Thyroid gland (tissue), 4 donors: ENCODE measurements around the gene NOX5. TPM values are rescaled to one million over a fixed set of nuclear protein-coding genes. Genes with fewer than 3 reads are reported as not detected.

Source experiments
- DNase-seq, 2 donors: peaks; one replicate each; pipeline ENCODE4 v3.0.0-alpha.2; 2019
- H3K27ac ChIP-seq, 3 donors: fragments of 200-600 bp; sonication (generic); 1 replicate in 2 of 3; 2 replicates in 1 of 3; pipeline ENCODE4 v1.5.1; 2016 to 2019; ENCODE audit warnings: mild to moderate bottlenecking in 1 of 3, moderate library complexity in 1 of 3
- H3K27me3 ChIP-seq: fragments of 200-600 bp; sonication (generic); one replicate; pipeline ENCODE4 v1.5.1; 2019
- H3K36me3 ChIP-seq, 2 donors: fragments of 200-600 bp; sonication (generic); one replicate each; pipeline ENCODE4 v1.5.1; 2016 to 2019
- H3K4me1 ChIP-seq, 2 donors: fragments of 200-600 bp; sonication (generic); one replicate each; pipeline ENCODE4 v1.5.1; 2017 to 2019
- H3K4me3 ChIP-seq, 3 donors: fragments of 200-600 bp; sonication (generic); replicated peaks in 1 of 3; 1 replicate in 2 of 3; 2 replicates in 1 of 3; pipeline ENCODE4 v1.5.1; 2016; ENCODE audit warnings: mild to moderate bottlenecking in 1 of 3
- H3K9me3 ChIP-seq: fragments of 200-600 bp; sonication (generic); one replicate; pipeline ENCODE4 v1.5.1; 2017
- CTCF ChIP-seq, 6 experiments: fragments of 200-600 bp in 3 of 6; fragments of 450-650 bp in 3 of 6; sonication (generic) in 3 of 6; IDR thresholded peaks; one replicate each; pipeline ENCODE4 v1.5.1; 2016 to 2019; ENCODE audit warnings: antibody characterized with exemption in 6 of 6, mild to moderate bottlenecking in 2 of 6, inconsistent platforms in 1 of 6, moderate library complexity in 1 of 6
- POLR2A ChIP-seq, 2 donors: fragments of 450-650 bp; IDR thresholded peaks; one replicate each; pipeline ENCODE4 v1.6.1; 2017; ENCODE audit warnings: antibody characterized with exemption in 2 of 2, mild to moderate bottlenecking in 2 of 2, moderate library complexity in 1 of 2
- WGBS, 2 donors: methylation state at CpG; one replicate each; pipeline ENCODE4 v1.1.5; 2017; 5-methylcytosine and 5-hydroxymethylcytosine counted together
- intact Hi-C: fragments of 100-400 bp; cut with DNase I; formaldehyde crosslinking; loops from one replicate; pipeline ENCODE4 v1.15.1; 2023
- total RNA-seq, 4 donors: library from RNA; depleted of rRNA; stranded (reverse); fragments of >200 nt; gene quantifications; one replicate each; pipeline ENCODE4 v1.2.3, GENCODE V29; 2016

The NOX5 gene
- total RNA-seq, 4 donors from 2014 or later, result 0.22 to 0.88 (median 0.50) TPM

- no peak overlapping the region for H3K4me3 ChIP-seq
- H3K27me3 ChIP-seq, result no peaks in the 10 kb centered on the region
- WGBS, 2 donors, result 80 to 84% methylated on average over 4 to 5 of the region's 5 CpGs
- no peaks in the 10 kb centered on the region for H3K36me3 ChIP-seq
- DNase-seq, result no peak
- peaks cover 9 to 10% of the 10 kb centered on the region in 2 donors for H3K4me1 ChIP-seq
- TF ChIP-seq CTCF (IDR thresholded peaks at IDR 0.05), result no peak
- TF ChIP-seq POLR2A (IDR thresholded peaks at IDR 0.05), result no peak
- intact Hi-C loops, result no loop called here
- H3K27ac ChIP-seq, result no peak overlapping the region
- no peaks in the 10 kb centered on the region for H3K9me3 ChIP-seq
Observed at GRCh38 chr15:68986322-68986721, 28.2 kb upstream of the NOX5 start.

GRCh38 chr15:68987120-68987519, 27.4 kb upstream of the NOX5 start:
- 96% methylated on average over 6 of the region's 6 CpGs for WGBS, 2 donors

GRCh38 chr15:68987676-68988075, 26.8 kb upstream of the NOX5 start:
- H3K27ac ChIP-seq, result no peak overlapping the region
- intact Hi-C loops, result no loop called here
- TF ChIP-seq POLR2A (IDR thresholded peaks at IDR 0.05), result no peak
- TF ChIP-seq CTCF (IDR thresholded peaks at IDR 0.05), result no peak
- H3K4me1 ChIP-seq, result peaks cover 9 to 10% of the 10 kb centered on the region in 2 donors
- 0 to 46% methylated on average over 1 of the region's 1 CpG for WGBS, 2 donors
- H3K27me3 ChIP-seq, result no peaks in the 10 kb centered on the region
- no peaks in the 10 kb centered on the region for H3K9me3 ChIP-seq
- H3K36me3 ChIP-seq, result no peaks in the 10 kb centered on the region
- no peak for DNase-seq
- no peak overlapping the region for H3K4me3 ChIP-seq

More at GRCh38 chr15:68987120-68987519, 27.4 kb upstream of the NOX5 start:
- no peaks in the 10 kb centered on the region for H3K9me3 ChIP-seq
- no peak for TF ChIP-seq CTCF (IDR thresholded peaks at IDR 0.05)
- TF ChIP-seq POLR2A (IDR thresholded peaks at IDR 0.05), result no peak
- H3K4me3 ChIP-seq, result no peak overlapping the region
- no peak for DNase-seq
- H3K4me1 ChIP-seq, result peaks cover 9 to 10% of the 10 kb centered on the region in 2 donors
- H3K27me3 ChIP-seq, result no peaks in the 10 kb centered on the region
- no peaks in the 10 kb centered on the region for H3K36me3 ChIP-seq
- intact Hi-C loops, result no loop called here
- H3K27ac ChIP-seq, result no peak overlapping the region

- Histone ChIP-seq H3K9me3 (no peaks in the 10 kb centered on the region), H3K4me3 (no peak overlapping the region), H3K27me3 (no peaks in the 10 kb centered on the region), H3K27ac (no peak overlapping the region), H3K4me1 (no peaks in the 10 kb centered on the region), H3K36me3 (no peaks in the 10 kb centered on the region)
- TF ChIP-seq POLR2A (IDR thresholded peaks at IDR 0.05) (no peak), CTCF (IDR thresholded peaks at IDR 0.05) (no peak)
- intact Hi-C loops, result no loop called here
- DNase-seq, result no peak
- 66 to 75% methylated on average over 2 of the region's 2 CpGs for WGBS, 2 donors
Observed at GRCh38 chr15:68989541-68990230, 24.8 kb upstream of the NOX5 start.

- peak in 1 of 2 donors; percentile 10 for DNase-seq
- WGBS, 2 donors, result 63 to 66% methylated on average over 7 of the region's 7 CpGs
- TF ChIP-seq POLR2A (IDR thresholded peaks at IDR 0.05), result no peak
- TF ChIP-seq CTCF (IDR thresholded peaks at IDR 0.05), result no peak
- H3K27me3 ChIP-seq, result no peaks in the 10 kb centered on the region
- intact Hi-C loops, result no loop called here
- H3K36me3 ChIP-seq, result no peaks in the 10 kb centered on the region
- no peak overlapping the region for H3K4me3 ChIP-seq
- no peak overlapping the region for H3K27ac ChIP-seq
- H3K9me3 ChIP-seq, result no peaks in the 10 kb centered on the region
- H3K4me1 ChIP-seq, result no peaks in the 10 kb centered on the region
Observed at GRCh38 chr15:68990231-68990991, 24.1 kb upstream of the NOX5 start.
